Prostate gland (tissue), 2 donors: ENCODE measurements around the gene SPATA2L.

Source experiments
- POLR2A ChIP-seq: fragments of 450-650 bp; IDR thresholded peaks from one replicate; pipeline ENCODE4 v1.6.1; 2016; ENCODE audit warnings: antibody characterized with exemption, mild to moderate bottlenecking
- POLR2AphosphoS5 ChIP-seq: sonication (generic); formaldehyde crosslinking; IDR thresholded peaks from one replicate; pipeline ENCODE4 v1.6.1; 2017; ENCODE audit warnings: antibody characterized with exemption
- TF ChIP-seq, protein P1 (sequence below), 4 experiments: fragments of 200-600 bp in 2 of 4; fragments of 450-650 bp in 2 of 4; sonication (generic) in 2 of 4; IDR thresholded peaks; 1 replicate in 3 of 4; 2 replicates in 1 of 4; pipeline ENCODE4 v1.5.1; 2016 to 2019; ENCODE audit warnings: antibody characterized with exemption in 4 of 4, mild to moderate bottlenecking in 2 of 4, moderate library complexity in 2 of 4

DNA sequence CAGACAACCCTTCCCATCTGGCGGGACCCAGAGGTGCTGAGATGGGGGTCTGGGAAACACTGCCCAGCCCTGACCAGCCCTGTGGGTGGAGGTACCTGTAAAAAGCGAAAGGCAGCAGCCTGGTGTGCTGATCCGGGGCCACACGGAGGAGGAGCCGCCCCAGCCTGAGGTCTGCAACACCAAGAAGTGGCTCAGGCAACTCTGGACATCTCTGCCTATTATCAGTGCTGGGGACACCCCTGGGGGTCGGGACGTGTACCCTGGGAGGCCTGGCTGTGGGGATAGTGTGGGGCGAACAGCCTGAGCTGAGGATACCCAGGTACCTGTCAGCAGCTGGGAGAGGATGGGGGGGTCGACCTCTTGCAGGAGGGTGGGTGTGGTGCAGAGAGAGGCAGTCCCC, 37.9 kb upstream of the SPATA2L start:
- TF ChIP-seq POLR2A (no peak), POLR2AphosphoS5 (no peak)
- TF ChIP-seq, protein P1, sequence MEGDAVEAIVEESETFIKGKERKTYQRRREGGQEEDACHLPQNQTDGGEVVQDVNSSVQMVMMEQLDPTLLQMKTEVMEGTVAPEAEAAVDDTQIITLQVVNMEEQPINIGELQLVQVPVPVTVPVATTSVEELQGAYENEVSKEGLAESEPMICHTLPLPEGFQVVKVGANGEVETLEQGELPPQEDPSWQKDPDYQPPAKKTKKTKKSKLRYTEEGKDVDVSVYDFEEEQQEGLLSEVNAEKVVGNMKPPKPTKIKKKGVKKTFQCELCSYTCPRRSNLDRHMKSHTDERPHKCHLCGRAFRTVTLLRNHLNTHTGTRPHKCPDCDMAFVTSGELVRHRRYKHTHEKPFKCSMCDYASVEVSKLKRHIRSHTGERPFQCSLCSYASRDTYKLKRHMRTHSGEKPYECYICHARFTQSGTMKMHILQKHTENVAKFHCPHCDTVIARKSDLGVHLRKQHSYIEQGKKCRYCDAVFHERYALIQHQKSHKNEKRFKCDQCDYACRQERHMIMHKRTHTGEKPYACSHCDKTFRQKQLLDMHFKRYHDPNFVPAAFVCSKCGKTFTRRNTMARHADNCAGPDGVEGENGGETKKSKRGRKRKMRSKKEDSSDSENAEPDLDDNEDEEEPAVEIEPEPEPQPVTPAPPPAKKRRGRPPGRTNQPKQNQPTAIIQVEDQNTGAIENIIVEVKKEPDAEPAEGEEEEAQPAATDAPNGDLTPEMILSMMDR (IDR thresholded peaks at IDR 0.05), result no peak
